DND-41 (cell line): ENCODE data around the gene SERF1A.
"Not testable (repeated sequence)": the region's sequence is repeated elsewhere in the genome, so short reads cannot be mapped to it uniquely, and the experiment has no call there.

Experiments used
- CTCF ChIP-seq: IDR thresholded peaks from 2 replicates; pipeline ENCODE4 v1.5.1; 2012; ENCODE audit warnings: borderline replicate concordance, low read length, moderate library complexity, mild to moderate bottlenecking; ENCODE audit not compliant: poor library complexity, severe bottlenecking; ENCODE audit errors: extremely low read depth
- EZH2 ChIP-seq: IDR thresholded peaks from 3 replicates; pipeline ENCODE4 v1.6.1; 2012; ENCODE audit warnings: borderline replicate concordance, low read depth, mild to moderate bottlenecking, moderate library complexity, low read length, inconsistent platforms; ENCODE audit not compliant: severe bottlenecking

- TF ChIP-seq EZH2, CTCF: not testable (repeated sequence)
These were observed 32.1 kb downstream of the SERF1A start for GRCh38 chr5:70932560-70932959.
